HepG2 (cell line): ENCODE data around the gene MAP3K14. TPM values are rescaled to one million over a fixed set of nuclear protein-coding genes. Genes with fewer than 3 reads are reported as not detected.
A peak's percentile ranks its signal among the peaks of the same experiment; 100 is the strongest.

Experiments used
- ATF6 ChIP-seq: sonication (generic); formaldehyde crosslinking; conservative IDR thresholded peaks from 2 replicates; pipeline ENCODE4 v1.4.0; 2020; ENCODE audit warnings: missing genetic modification reagents
- CBX1 ChIP-seq: IDR thresholded peaks from one replicate; pipeline ENCODE4 v1.6.1; 2016; ENCODE audit warnings: antibody characterized with exemption, low read depth
- CCAR2 ChIP-seq: fragments of 200-400 bp; formaldehyde crosslinking; optimal IDR thresholded peaks from 2 replicates; pipeline ENCODE3; 2018; ENCODE audit warnings: low read depth, mild to moderate bottlenecking, low read length, moderate library complexity
- HMG20B ChIP-seq: conservative IDR thresholded peaks from 2 replicates; pipeline ENCODE4 v1.6.1; 2016; ENCODE audit warnings: missing genetic modification reagents, missing compliant biosample characterization
- POLR2AphosphoS2 ChIP-seq: IDR thresholded peaks from 2 replicates; pipeline ENCODE4 v1.6.1; 2011; ENCODE audit warnings: low read depth, low read length, improper control_type of control experiment
- SUZ12 ChIP-seq: fragments of 150-350 bp; IDR thresholded peaks from 2 replicates; pipeline ENCODE4 v1.6.1; 2014; ENCODE audit warnings: low read depth, low read length
- ZBTB8A ChIP-seq: sonication (generic); formaldehyde crosslinking; IDR thresholded peaks from 2 replicates; pipeline ENCODE4 v1.4.0; 2020; ENCODE audit warnings: mild to moderate bottlenecking, low read depth, missing genetic modification reagents, borderline replicate concordance
- ZEB1 ChIP-seq: IDR thresholded peaks from 2 replicates; pipeline ENCODE4 v1.6.1; 2012; ENCODE audit warnings: mild to moderate bottlenecking, low read depth, inconsistent platforms; ENCODE audit not compliant: insufficient replicate concordance
- ZNF383 ChIP-seq: sonication (generic); formaldehyde crosslinking; IDR thresholded peaks from 2 replicates; pipeline ENCODE4 v1.4.0; 2020; ENCODE audit warnings: missing genetic modification reagents, mild to moderate bottlenecking, borderline replicate concordance
- ZNF513 ChIP-seq: sonication (generic); formaldehyde crosslinking; conservative IDR thresholded peaks from 2 replicates; pipeline ENCODE4 v1.5.0; 2020; ENCODE audit warnings: missing genetic modification reagents
- ZNF564 ChIP-seq: sonication (generic); formaldehyde crosslinking; IDR thresholded peaks from 2 replicates; pipeline ENCODE4 v1.8.1; 2023; ENCODE audit warnings: mild to moderate bottlenecking, missing genetic modification reagents
- ZNF570 ChIP-seq: sonication (generic); formaldehyde crosslinking; IDR thresholded peaks from 2 replicates; pipeline ENCODE4 v1.4.0; 2020; ENCODE audit warnings: mild to moderate bottlenecking, missing genetic modification reagents, borderline replicate concordance
- ZNF597 ChIP-seq: sonication (generic); formaldehyde crosslinking; IDR thresholded peaks from 2 replicates; pipeline ENCODE4 v1.5.0; 2020; ENCODE audit warnings: missing genetic modification reagents
- ZNF781 ChIP-seq: sonication (generic); formaldehyde crosslinking; IDR thresholded peaks from 2 replicates; pipeline ENCODE4 v1.5.1; 2020; ENCODE audit warnings: borderline replicate concordance, mild to moderate bottlenecking, missing genetic modification reagents; ENCODE audit errors: not compliant biosample characterization
- ZSCAN25 ChIP-seq: sonication (generic); formaldehyde crosslinking; IDR thresholded peaks from 2 replicates; pipeline ENCODE4 v1.8.0; 2022; ENCODE audit warnings: mild to moderate bottlenecking, missing genetic modification reagents
- polyA plus RNA-seq, 8 experiments: library from polyadenylated mRNA; depleted of rRNA in 3 of 8; stranded (reverse) in 7 of 8; unstranded in 1 of 8; fragments of >200 nt; fragmentation: Illumina TruSeq in 4 of 8; extraction: Trizol in 4 of 8; gene quantifications; 2 replicates each; pipeline versions ENCODE4 v1.2.1 to v1.2.3, GENCODE V29; 2011 to 2016; ENCODE audit warnings: low read depth in 4 of 8, missing spikeins in 1 of 8, mixed read lengths in 1 of 8; ENCODE audit not compliant: insufficient read depth in 1 of 8
- total RNA-seq, 5 experiments: library from RNA; depleted of rRNA; stranded (reverse); fragments of >200 nt; fragmentation: Illumina TruSeq; extraction: Trizol; gene quantifications; 2 replicates each; pipeline ENCODE4 v1.2.3, GENCODE V29; 2016; ENCODE audit warnings: low read depth in 1 of 5
- TF ChIP-seq, protein P1 (sequence below): sonication (generic); formaldehyde crosslinking; IDR thresholded peaks from 2 replicates; pipeline ENCODE4 v1.5.1; 2020; ENCODE audit warnings: mild to moderate bottlenecking, missing genetic modification reagents, moderate library complexity
- TF ChIP-seq, protein P2 (sequence below): sonication (generic); formaldehyde crosslinking; IDR thresholded peaks from 2 replicates; pipeline ENCODE4 v1.5.0; 2020; ENCODE audit warnings: missing genetic modification reagents
- TF ChIP-seq, protein P3 (sequence below): sonication (generic); formaldehyde crosslinking; IDR thresholded peaks from 2 replicates; pipeline ENCODE4 v1.5.1; 2020; ENCODE audit warnings: mild to moderate bottlenecking, missing genetic modification reagents, borderline replicate concordance

The MAP3K14 gene
- total and polyA plus RNA-seq, 2 of the 13 experiments (the other 11 are each of a cell fraction or from before 2014, with no cell fraction given), result 2.6 TPM

GRCh38 chr17:45317111-45317928, 500 bp upstream of the MAP3K14 start (continued):
- TF ChIP-seq, protein P1, sequence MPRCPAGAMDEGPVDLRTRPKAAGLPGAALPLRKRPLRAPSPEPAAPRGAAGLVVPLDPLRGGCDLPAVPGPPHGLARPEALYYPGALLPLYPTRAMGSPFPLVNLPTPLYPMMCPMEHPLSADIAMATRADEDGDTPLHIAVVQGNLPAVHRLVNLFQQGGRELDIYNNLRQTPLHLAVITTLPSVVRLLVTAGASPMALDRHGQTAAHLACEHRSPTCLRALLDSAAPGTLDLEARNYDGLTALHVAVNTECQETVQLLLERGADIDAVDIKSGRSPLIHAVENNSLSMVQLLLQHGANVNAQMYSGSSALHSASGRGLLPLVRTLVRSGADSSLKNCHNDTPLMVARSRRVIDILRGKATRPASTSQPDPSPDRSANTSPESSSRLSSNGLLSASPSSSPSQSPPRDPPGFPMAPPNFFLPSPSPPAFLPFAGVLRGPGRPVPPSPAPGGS (CRISPR knock-in tag), result no peak; the same call in 1 of the 2 replicates
- TF ChIP-seq ZNF513 (CRISPR knock-in tag), result no peak
- TF ChIP-seq, protein P2, sequence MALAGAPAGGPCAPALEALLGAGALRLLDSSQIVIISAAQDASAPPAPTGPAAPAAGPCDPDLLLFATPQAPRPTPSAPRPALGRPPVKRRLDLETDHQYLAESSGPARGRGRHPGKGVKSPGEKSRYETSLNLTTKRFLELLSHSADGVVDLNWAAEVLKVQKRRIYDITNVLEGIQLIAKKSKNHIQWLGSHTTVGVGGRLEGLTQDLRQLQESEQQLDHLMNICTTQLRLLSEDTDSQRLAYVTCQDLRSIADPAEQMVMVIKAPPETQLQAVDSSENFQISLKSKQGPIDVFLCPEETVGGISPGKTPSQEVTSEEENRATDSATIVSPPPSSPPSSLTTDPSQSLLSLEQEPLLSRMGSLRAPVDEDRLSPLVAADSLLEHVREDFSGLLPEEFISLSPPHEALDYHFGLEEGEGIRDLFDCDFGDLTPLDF (CRISPR knock-in tag), result no peak; the same call in 1 of the 2 replicates
- no peak for TF ChIP-seq SUZ12
- no peak; the same call in 1 of the 2 replicates for TF ChIP-seq ZBTB8A (CRISPR knock-in tag)
- TF ChIP-seq ZNF564, result no peak
- TF ChIP-seq HMG20B (CRISPR knock-in tag), result no peak
- no peak for TF ChIP-seq ZNF597 (CRISPR knock-in tag)
- no peak for TF ChIP-seq ZNF781
- no peak for TF ChIP-seq CCAR2
- no peak for TF ChIP-seq ZNF570 (CRISPR knock-in tag)
- TF ChIP-seq, protein P3, sequence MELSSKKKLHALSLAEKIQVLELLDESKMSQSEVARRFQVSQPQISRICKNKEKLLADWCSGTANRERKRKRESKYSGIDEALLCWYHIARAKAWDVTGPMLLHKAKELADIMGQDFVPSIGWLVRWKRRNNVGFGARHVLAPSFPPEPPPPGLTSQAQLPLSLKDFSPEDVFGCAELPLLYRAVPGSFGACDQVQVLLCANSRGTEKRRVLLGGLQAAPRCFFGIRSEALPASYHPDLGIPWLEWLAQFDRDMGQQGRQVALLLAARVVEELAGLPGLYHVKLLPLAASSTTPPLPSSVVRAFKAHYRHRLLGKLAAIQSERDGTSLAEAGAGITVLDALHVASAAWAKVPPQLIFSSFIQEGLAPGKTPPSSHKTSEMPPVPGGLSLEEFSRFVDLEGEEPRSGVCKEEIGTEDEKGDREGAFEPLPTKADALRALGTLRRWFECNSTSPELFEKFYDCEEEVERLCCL (CRISPR knock-in tag), result peak; percentile 91
- no peak for TF ChIP-seq POLR2AphosphoS2
- no peak for TF ChIP-seq ZEB1
- no peak for TF ChIP-seq CBX1
- TF ChIP-seq ZNF383 (CRISPR knock-in tag), result no peak; the same call in 1 of the 2 replicates
- TF ChIP-seq ZSCAN25 (CRISPR knock-in tag), result no peak
- TF ChIP-seq ATF6 (CRISPR knock-in tag), result no peak
